Uterus (tissue), 4 donors: ENCODE data around the gene GABRB3. TPM values are rescaled to one million over a fixed set of nuclear protein-coding genes. Genes with fewer than 3 reads are reported as not detected.

Experiments used
- DNase-seq, 2 donors: peaks; one replicate each; pipeline ENCODE4 v3.0.0-alpha.2; 2019 to 2020
- H3K27ac ChIP-seq, 2 donors: fragments of 200-600 bp; sonication (generic); 1 replicate in 1 of 2; 2 replicates in 1 of 2; pipeline ENCODE4 v1.5.1; 2016 to 2018
- H3K27me3 ChIP-seq, 2 donors: fragments of 200-600 bp; sonication (generic); one replicate each; pipeline ENCODE4 v1.5.1; 2018 to 2019; ENCODE audit warnings: control low read depth in 1 of 2
- H3K36me3 ChIP-seq, 2 donors: fragments of 200-600 bp; sonication (generic); one replicate each; pipeline ENCODE4 v1.5.1; 2019; ENCODE audit warnings: control low read depth in 1 of 2
- H3K4me1 ChIP-seq, 2 donors: fragments of 200-600 bp; sonication (generic); one replicate each; pipeline ENCODE4 v1.5.1; 2018 to 2019; ENCODE audit warnings: control low read depth in 1 of 2
- H3K4me3 ChIP-seq, 2 donors: fragments of 200-600 bp; sonication (generic); 1 replicate in 1 of 2; 2 replicates in 1 of 2; pipeline ENCODE4 v1.5.1; 2018 to 2019; ENCODE audit warnings: mild to moderate bottlenecking in 1 of 2
- H3K9me3 ChIP-seq, 2 donors: fragments of 200-600 bp; sonication (generic); one replicate each; pipeline ENCODE4 v1.5.1; 2019; ENCODE audit warnings: control low read depth in 1 of 2
- CTCF ChIP-seq, 4 experiments: fragments of 200-600 bp in 2 of 4; fragments of 450-650 bp in 2 of 4; sonication (generic) in 2 of 4; IDR thresholded peaks; one replicate each; pipeline ENCODE4 v1.5.1; 2016 to 2019; ENCODE audit warnings: antibody characterized with exemption in 4 of 4, mild to moderate bottlenecking in 2 of 4, moderate library complexity in 1 of 4
- POLR2A ChIP-seq, 2 donors: fragments of 450-650 bp; IDR thresholded peaks; one replicate each; pipeline ENCODE4 v1.6.1; 2016; ENCODE audit warnings: antibody characterized with exemption in 2 of 2, mild to moderate bottlenecking in 1 of 2, moderate library complexity in 1 of 2
- intact Hi-C: fragments of 100-400 bp; cut with DNase I; formaldehyde crosslinking; loops from one replicate; pipeline ENCODE4 v1.15.1; 2023; ENCODE audit warnings: low total_unique reads
- total RNA-seq, 4 donors: library from RNA; depleted of rRNA in 3 of 4; stranded (reverse); fragments of >200 nt in 3 of 4; gene quantifications; one replicate each; pipeline versions ENCODE4 v1.1.0 to v1.2.4, GENCODE V29; 2014 to 2023
- donor health status: DM: yes; HTN: yes; CAD: no.

The GABRB3 gene
- total RNA-seq, 4 donors from 2014 or later: 1.7 to 6.2 (median 1.8) TPM; not detected in 1

DNA sequence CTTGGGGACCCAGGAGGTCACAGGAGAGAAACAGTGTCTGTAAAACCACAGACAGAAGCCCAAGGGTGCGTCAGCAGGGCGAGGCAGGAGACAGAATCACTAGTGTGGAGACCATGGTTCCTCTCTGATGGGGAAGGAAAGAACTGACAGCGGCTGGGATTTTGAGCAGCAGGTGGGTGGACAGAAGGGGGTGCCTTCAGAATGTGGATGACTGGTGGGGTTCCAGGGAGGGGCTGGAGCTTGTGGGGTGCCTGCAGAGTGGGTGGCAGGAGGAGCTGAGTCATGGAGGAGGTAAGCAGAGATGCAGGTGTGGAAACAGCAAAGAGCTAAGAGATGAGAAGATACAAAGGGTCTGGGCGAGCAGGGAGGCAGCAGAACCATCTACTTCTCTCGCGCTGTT is 124.2 kb downstream of the GABRB3 start:
- TF ChIP-seq CTCF (IDR thresholded peaks at IDR 0.05) (no peak), POLR2A (IDR thresholded peaks at IDR 0.05) (no peak)

GRCh38 chr15:26644948-26645347 is 127.9 kb downstream of the GABRB3 start:
- Histone ChIP-seq H3K27ac (no peak overlapping the region), H3K36me3 (no peaks in the 10 kb centered on the region), H3K4me1 (no peaks in the 10 kb centered on the region), H3K27me3 (no peaks in the 10 kb centered on the region), H3K9me3 (no peaks in the 10 kb centered on the region), H3K4me3 (no peak overlapping the region)
- no peak for TF ChIP-seq CTCF (IDR thresholded peaks at IDR 0.05)
- TF ChIP-seq POLR2A (IDR thresholded peaks at IDR 0.05): no peak
- DNase-seq: no peak
- intact Hi-C loops: no loop called here

More for the DNA sequence above, 124.2 kb downstream of the GABRB3 start:
- H3K9me3 ChIP-seq: no peaks in the 10 kb centered on the region
- no peak overlapping the region for H3K27ac ChIP-seq
- no peak for DNase-seq
- H3K4me1 ChIP-seq: no peaks in the 10 kb centered on the region
- no peak overlapping the region for H3K4me3 ChIP-seq
- intact Hi-C loops: no loop called here
- no peaks in the 10 kb centered on the region for H3K36me3 ChIP-seq
- H3K27me3 ChIP-seq: no peaks in the 10 kb centered on the region

DNA sequence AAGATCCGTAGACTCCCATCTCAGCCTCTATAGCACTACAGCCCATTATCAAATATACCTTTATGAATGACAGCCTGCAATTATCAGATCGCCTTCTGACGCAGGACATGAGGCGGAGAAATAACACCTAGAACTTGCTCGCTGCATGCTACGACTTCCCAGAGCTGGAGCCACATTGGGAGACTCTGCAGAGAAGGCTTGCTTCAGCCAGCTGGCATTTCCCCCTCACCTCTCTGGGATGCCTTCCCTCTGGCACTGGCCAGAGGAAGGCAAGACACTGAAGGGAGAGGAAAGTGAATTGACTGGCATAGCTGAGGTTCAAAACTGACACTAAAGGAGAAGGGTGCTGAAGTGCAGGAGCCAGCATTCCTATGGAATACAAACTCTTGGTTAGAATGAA is 131.7 kb downstream of the GABRB3 start:
- Histone ChIP-seq H3K27ac (no peak overlapping the region), H3K36me3 (no peaks in the 10 kb centered on the region), H3K4me1 (no peaks in the 10 kb centered on the region), H3K9me3 (no peaks in the 10 kb centered on the region), H3K27me3 (no peaks in the 10 kb centered on the region), H3K4me3 (no peak overlapping the region)
- no peak for TF ChIP-seq POLR2A (IDR thresholded peaks at IDR 0.05)
- TF ChIP-seq CTCF (IDR thresholded peaks at IDR 0.05): no peak
- intact Hi-C loops: no loop called here
- DNase-seq: no peak

GRCh38 chr15:26640601-26641000 is 132.3 kb downstream of the GABRB3 start:
- Histone ChIP-seq H3K36me3 (no peaks in the 10 kb centered on the region), H3K4me3 (no peak overlapping the region), H3K27ac (no peak overlapping the region), H3K27me3 (no peaks in the 10 kb centered on the region), H3K4me1 (no peaks in the 10 kb centered on the region), H3K9me3 (no peaks in the 10 kb centered on the region)
- intact Hi-C loops: no loop called here
- no peak for DNase-seq
- TF ChIP-seq CTCF (IDR thresholded peaks at IDR 0.05) (no peak), POLR2A (IDR thresholded peaks at IDR 0.05) (no peak)

GRCh38 chr15:26639966-26640365 is 132.9 kb downstream of the GABRB3 start:
- DNase-seq: no peak

More at GRCh38 chr15:26639966-26640365, 132.9 kb downstream of the GABRB3 start:
- H3K4me3 ChIP-seq: no peak overlapping the region
- no peaks in the 10 kb centered on the region for H3K36me3 ChIP-seq
- H3K9me3 ChIP-seq: no peaks in the 10 kb centered on the region
- TF ChIP-seq CTCF (IDR thresholded peaks at IDR 0.05) (no peak), POLR2A (IDR thresholded peaks at IDR 0.05) (no peak)
- H3K4me1 ChIP-seq: no peaks in the 10 kb centered on the region
- no peaks in the 10 kb centered on the region for H3K27me3 ChIP-seq
- H3K27ac ChIP-seq: no peak overlapping the region
- intact Hi-C loops: no loop called here
